SK-N-SH treated with all-trans-retinoic acid at 6 μM for 48 hours (cell line): Measurements from ENCODE around the gene CPSF4.

ENCODE experiments used
- ATAC-seq: fragments of 200-7000 bp; cut with Tn5 transposase; 3 replicates; pipeline ENCODE4 v1.9.1; 2020; ENCODE audit warnings: mild to moderate bottlenecking, moderate library complexity
- ARNTL ChIP-seq: fragments of 450-650 bp; formaldehyde crosslinking; IDR thresholded peaks from 2 replicates; pipeline ENCODE4 v1.5.0; 2020; ENCODE audit warnings: low read depth, mild to moderate bottlenecking, moderate library complexity, borderline replicate concordance
- BACH2 ChIP-seq: fragments of 250-450 bp; sonication (Bioruptor Pico); IDR thresholded peaks from 2 replicates; pipeline ENCODE4 v1.9.0; 2021; ENCODE audit warnings: mild to moderate bottlenecking, borderline replicate concordance
- CSDC2 ChIP-seq: fragments of 250-450 bp; sonication (Bioruptor Pico); IDR thresholded peaks from 2 replicates; pipeline ENCODE4 v1.5.0; 2020; ENCODE audit warnings: mild to moderate bottlenecking, moderate library complexity
- CSRNP3 ChIP-seq: fragments of 250-450 bp; sonication (Bioruptor Pico); IDR thresholded peaks from 2 replicates; pipeline ENCODE4 v1.5.1; 2021; ENCODE audit warnings: mild to moderate bottlenecking, moderate library complexity
- ESRRG ChIP-seq: fragments of 250-450 bp; sonication (Bioruptor Pico); IDR thresholded peaks from 2 replicates; pipeline ENCODE4 v1.6.1; 2021; ENCODE audit warnings: mild to moderate bottlenecking
- GLIS3 ChIP-seq: fragments of 250-450 bp; sonication (Bioruptor Pico); IDR thresholded peaks from 2 replicates; pipeline ENCODE4 v1.5.0; 2020; ENCODE audit warnings: mild to moderate bottlenecking, moderate library complexity
- ISL1 ChIP-seq: fragments of 250-450 bp; sonication (Bioruptor Pico); IDR thresholded peaks from 2 replicates; pipeline ENCODE4 v2.1.2; 2022; ENCODE audit warnings: mild to moderate bottlenecking, moderate library complexity
- OSR1 ChIP-seq: fragments of 250-450 bp; sonication (Bioruptor Pico); IDR thresholded peaks from 2 replicates; pipeline ENCODE4 v1.8.0; 2022; ENCODE audit warnings: moderate library complexity, mild to moderate bottlenecking, inconsistent platforms
- PPARA ChIP-seq: fragments of 250-450 bp; sonication (Bioruptor Pico); IDR thresholded peaks from 2 replicates; pipeline ENCODE4 v1.5.0; 2020; ENCODE audit warnings: mild to moderate bottlenecking, borderline replicate concordance
- RARB ChIP-seq: fragments of 250-450 bp; sonication (Bioruptor Pico); IDR thresholded peaks from 2 replicates; pipeline ENCODE4 v1.8.0; 2021; ENCODE audit warnings: mild to moderate bottlenecking, moderate library complexity
- SNAI2 ChIP-seq: fragments of 250-450 bp; sonication (Bioruptor Pico); IDR thresholded peaks from 2 replicates; pipeline ENCODE4 v1.5.0; 2020; ENCODE audit warnings: mild to moderate bottlenecking, moderate library complexity
- TCF4 ChIP-seq: fragments of 250-450 bp; sonication (Bioruptor Pico); IDR thresholded peaks from 2 replicates; pipeline ENCODE4 v1.8.0; 2021; ENCODE audit warnings: mild to moderate bottlenecking, moderate library complexity, borderline replicate concordance
- TOX ChIP-seq: fragments of 250-450 bp; sonication (Bioruptor Pico); IDR thresholded peaks from 2 replicates; pipeline ENCODE4 v1.8.0; 2021; ENCODE audit warnings: mild to moderate bottlenecking, moderate library complexity, borderline replicate concordance
- ZC3H10 ChIP-seq: fragments of 250-450 bp; sonication (Bioruptor Pico); IDR thresholded peaks from 2 replicates; pipeline ENCODE4 v1.5.1; 2021; ENCODE audit warnings: mild to moderate bottlenecking, moderate library complexity
- ZFP3 ChIP-seq: fragments of 250-450 bp; sonication (Bioruptor Pico); IDR thresholded peaks from 2 replicates; pipeline ENCODE4 v1.5.0; 2020; ENCODE audit warnings: mild to moderate bottlenecking, moderate library complexity
- ZFP30 ChIP-seq: fragments of 450-650 bp; formaldehyde crosslinking; IDR thresholded peaks from 2 replicates; pipeline ENCODE4 v1.5.0; 2022; ENCODE audit warnings: mild to moderate bottlenecking, moderate library complexity
- ZNF565 ChIP-seq: fragments of 450-650 bp; formaldehyde crosslinking; conservative IDR thresholded peaks from 2 replicates; pipeline ENCODE4 v1.5.0; 2020; ENCODE audit warnings: low read depth, mild to moderate bottlenecking, moderate library complexity
- ZNF70 ChIP-seq: fragments of 450-650 bp; formaldehyde crosslinking; IDR thresholded peaks from 2 replicates; pipeline ENCODE4 v1.5.0; 2020; ENCODE audit warnings: mild to moderate bottlenecking, moderate library complexity
- ZNF8 ChIP-seq: fragments of 450-650 bp; formaldehyde crosslinking; IDR thresholded peaks from 2 replicates; pipeline ENCODE4 v1.5.0; 2020; ENCODE audit warnings: mild to moderate bottlenecking, moderate library complexity
- TF ChIP-seq, protein P1 (sequence below): fragments of 250-450 bp; sonication (Bioruptor Pico); IDR thresholded peaks from 2 replicates; pipeline ENCODE4 v1.5.0; 2020; ENCODE audit warnings: mild to moderate bottlenecking, moderate library complexity
- TF ChIP-seq, protein P2 (sequence below): fragments of 250-450 bp; sonication (Bioruptor Pico); IDR thresholded peaks from 2 replicates; pipeline ENCODE4 v1.8.0; 2021; ENCODE audit warnings: low read depth, mild to moderate bottlenecking, moderate library complexity, borderline replicate concordance
- TF ChIP-seq, protein P3 (sequence below): fragments of 250-450 bp; sonication (Bioruptor Pico); IDR thresholded peaks from 2 replicates; pipeline ENCODE4 v1.8.0; 2020; ENCODE audit warnings: mild to moderate bottlenecking, moderate library complexity, borderline replicate concordance
- TF ChIP-seq, protein P4 (sequence below): fragments of 250-450 bp; sonication (Bioruptor Pico); IDR thresholded peaks from 2 replicates; pipeline ENCODE4 v1.5.1; 2020; ENCODE audit warnings: low read depth, mild to moderate bottlenecking, moderate library complexity

Gene CPSF4

DNA sequence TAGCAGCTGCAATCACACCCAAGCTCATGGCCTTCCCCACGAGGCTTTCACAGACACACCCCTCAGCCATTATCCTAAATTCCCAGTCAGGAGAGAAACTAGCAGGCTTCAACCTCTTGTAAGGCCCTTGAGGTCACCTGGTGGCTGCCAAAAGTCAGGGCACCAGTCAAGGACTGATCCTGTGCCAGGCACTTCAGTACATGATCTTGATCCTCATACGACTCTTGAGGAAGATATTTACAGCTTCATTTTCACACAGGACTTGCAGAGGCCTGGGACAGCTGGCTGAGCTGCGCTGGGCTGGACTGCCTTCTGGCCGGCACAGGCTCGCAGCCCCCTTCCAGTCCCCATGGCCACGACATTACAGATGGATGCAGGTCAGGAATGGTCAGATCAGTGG, 39.1 kb upstream of the CPSF4 start:
- no peak for ATAC-seq
- TF ChIP-seq CSDC2 (CRISPR knock-in tag) (no peak), ARNTL (CRISPR knock-in tag) (no peak), ZNF565 (CRISPR knock-in tag) (no peak), ZFP30 (CRISPR knock-in tag) (no peak), ZNF70 (CRISPR knock-in tag) (no peak), BACH2 (CRISPR knock-in tag) (no peak), ZFP3 (CRISPR knock-in tag) (no peak), ESRRG (no peak), CSRNP3 (CRISPR knock-in tag) (no peak), SNAI2 (no peak), TCF4 (CRISPR knock-in tag) (no peak), ZNF8 (CRISPR knock-in tag) (no peak), OSR1 (CRISPR knock-in tag) (no peak), ISL1 (no peak), GLIS3 (no peak), PPARA (CRISPR knock-in tag) (no peak)
- TF ChIP-seq, protein P1, sequence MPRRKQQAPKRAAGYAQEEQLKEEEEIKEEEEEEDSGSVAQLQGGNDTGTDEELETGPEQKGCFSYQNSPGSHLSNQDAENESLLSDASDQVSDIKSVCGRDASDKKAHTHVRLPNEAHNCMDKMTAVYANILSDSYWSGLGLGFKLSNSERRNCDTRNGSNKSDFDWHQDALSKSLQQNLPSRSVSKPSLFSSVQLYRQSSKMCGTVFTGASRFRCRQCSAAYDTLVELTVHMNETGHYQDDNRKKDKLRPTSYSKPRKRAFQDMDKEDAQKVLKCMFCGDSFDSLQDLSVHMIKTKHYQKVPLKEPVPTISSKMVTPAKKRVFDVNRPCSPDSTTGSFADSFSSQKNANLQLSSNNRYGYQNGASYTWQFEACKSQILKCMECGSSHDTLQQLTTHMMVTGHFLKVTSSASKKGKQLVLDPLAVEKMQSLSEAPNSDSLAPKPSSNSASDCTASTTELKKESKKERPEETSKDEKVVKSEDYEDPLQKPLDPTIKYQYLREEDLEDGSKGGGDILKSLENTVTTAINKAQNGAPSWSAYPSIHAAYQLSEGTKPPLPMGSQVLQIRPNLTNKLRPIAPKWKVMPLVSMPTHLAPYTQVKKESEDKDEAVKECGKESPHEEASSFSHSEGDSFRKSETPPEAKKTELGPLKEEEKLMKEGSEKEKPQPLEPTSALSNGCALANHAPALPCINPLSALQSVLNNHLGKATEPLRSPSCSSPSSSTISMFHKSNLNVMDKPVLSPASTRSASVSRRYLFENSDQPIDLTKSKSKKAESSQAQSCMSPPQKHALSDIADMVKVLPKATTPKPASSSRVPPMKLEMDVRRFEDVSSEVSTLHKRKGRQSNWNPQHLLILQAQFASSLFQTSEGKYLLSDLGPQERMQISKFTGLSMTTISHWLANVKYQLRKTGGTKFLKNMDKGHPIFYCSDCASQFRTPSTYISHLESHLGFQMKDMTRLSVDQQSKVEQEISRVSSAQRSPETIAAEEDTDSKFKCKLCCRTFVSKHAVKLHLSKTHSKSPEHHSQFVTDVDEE (CRISPR knock-in tag), result no peak
- TF ChIP-seq, protein P2, sequence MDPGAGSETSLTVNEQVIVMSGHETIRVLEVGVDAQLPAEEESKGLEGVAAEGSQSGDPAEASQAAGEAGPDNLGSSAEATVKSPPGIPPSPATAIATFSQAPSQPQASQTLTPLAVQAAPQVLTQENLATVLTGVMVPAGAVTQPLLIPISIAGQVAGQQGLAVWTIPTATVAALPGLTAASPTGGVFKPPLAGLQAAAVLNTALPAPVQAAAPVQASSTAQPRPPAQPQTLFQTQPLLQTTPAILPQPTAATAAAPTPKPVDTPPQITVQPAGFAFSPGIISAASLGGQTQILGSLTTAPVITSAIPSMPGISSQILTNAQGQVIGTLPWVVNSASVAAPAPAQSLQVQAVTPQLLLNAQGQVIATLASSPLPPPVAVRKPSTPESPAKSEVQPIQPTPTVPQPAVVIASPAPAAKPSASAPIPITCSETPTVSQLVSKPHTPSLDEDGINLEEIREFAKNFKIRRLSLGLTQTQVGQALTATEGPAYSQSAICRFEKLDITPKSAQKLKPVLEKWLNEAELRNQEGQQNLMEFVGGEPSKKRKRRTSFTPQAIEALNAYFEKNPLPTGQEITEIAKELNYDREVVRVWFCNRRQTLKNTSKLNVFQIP (CRISPR knock-in tag), result no peak
- TF ChIP-seq, protein P3, sequence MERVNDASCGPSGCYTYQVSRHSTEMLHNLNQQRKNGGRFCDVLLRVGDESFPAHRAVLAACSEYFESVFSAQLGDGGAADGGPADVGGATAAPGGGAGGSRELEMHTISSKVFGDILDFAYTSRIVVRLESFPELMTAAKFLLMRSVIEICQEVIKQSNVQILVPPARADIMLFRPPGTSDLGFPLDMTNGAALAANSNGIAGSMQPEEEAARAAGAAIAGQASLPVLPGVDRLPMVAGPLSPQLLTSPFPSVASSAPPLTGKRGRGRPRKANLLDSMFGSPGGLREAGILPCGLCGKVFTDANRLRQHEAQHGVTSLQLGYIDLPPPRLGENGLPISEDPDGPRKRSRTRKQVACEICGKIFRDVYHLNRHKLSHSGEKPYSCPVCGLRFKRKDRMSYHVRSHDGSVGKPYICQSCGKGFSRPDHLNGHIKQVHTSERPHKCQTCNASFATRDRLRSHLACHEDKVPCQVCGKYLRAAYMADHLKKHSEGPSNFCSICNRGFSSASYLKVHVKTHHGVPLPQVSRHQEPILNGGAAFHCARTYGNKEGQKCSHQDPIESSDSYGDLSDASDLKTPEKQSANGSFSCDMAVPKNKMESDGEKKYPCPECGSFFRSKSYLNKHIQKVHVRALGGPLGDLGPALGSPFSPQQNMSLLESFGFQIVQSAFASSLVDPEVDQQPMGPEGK (CRISPR knock-in tag), result no peak

DNA sequence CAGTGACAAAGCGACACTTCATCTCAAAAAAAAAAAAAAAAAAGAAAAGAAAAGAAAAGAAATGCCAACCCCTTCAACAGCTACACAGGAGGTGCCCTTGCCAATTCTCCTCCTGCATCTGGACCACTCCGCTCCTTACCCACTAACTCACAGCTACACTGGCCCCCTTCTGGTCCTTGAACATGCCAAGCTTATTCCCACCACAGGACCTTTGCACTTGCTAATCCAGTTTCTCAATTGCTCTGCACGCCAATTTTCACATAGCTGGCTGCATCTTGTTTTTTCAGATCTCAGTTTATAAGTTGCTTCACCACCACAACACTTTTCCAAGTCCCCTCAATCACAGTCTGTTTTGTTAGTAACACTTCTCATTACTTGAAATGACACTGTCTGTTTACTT, 35.9 kb upstream of the CPSF4 start:
- ATAC-seq, result no peak
- TF ChIP-seq BACH2 (CRISPR knock-in tag) (no peak), RARB (CRISPR knock-in tag) (no peak), SNAI2 (no peak), CSRNP3 (CRISPR knock-in tag) (no peak), GLIS3 (no peak), OSR1 (CRISPR knock-in tag) (no peak), ZNF565 (CRISPR knock-in tag) (no peak), ZC3H10 (CRISPR knock-in tag) (no peak), TOX (CRISPR knock-in tag) (no peak)
- TF ChIP-seq, protein P2 (CRISPR knock-in tag), result no peak
- TF ChIP-seq, protein P3 (CRISPR knock-in tag), result no peak
- TF ChIP-seq, protein P4, sequence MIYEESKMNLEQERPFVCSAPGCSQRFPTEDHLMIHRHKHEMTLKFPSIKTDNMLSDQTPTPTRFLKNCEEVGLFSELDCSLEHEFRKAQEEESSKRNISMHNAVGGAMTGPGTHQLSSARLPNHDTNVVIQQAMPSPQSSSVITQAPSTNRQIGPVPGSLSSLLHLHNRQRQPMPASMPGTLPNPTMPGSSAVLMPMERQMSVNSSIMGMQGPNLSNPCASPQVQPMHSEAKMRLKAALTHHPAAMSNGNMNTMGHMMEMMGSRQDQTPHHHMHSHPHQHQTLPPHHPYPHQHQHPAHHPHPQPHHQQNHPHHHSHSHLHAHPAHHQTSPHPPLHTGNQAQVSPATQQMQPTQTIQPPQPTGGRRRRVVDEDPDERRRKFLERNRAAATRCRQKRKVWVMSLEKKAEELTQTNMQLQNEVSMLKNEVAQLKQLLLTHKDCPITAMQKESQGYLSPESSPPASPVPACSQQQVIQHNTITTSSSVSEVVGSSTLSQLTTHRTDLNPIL (CRISPR knock-in tag), result no peak
